DOHH2 (cell line): Measurements from ENCODE around the gene KLHDC4.
"Not testable (repeated sequence)": the region's sequence is repeated elsewhere in the genome, so short reads cannot be mapped to it uniquely, and the experiment has no call there.

ENCODE experiments used
- H3F3A ChIP-seq: fragments of 200-600 bp; sonication (generic), shearing (Covaris generic); 2 replicates; pipeline ENCODE4 v1.6.0; 2016; ENCODE audit warnings: antibody characterized with exemption, mild to moderate bottlenecking; ENCODE audit not compliant: control insufficient read depth, insufficient read depth
- H3K27ac ChIP-seq: fragments of 200-600 bp; sonication (generic); 2 replicates; pipeline ENCODE4 v1.5.1; 2014; ENCODE audit warnings: low read depth, mild to moderate bottlenecking, low read length, moderate library complexity
- H3K27me3 ChIP-seq: fragments of 200-600 bp; sonication (generic); 2 replicates; pipeline ENCODE4 v1.6.1; 2014; ENCODE audit warnings: mild to moderate bottlenecking, low read length, mixed read lengths; ENCODE audit not compliant: control insufficient read depth
- H3K36me3 ChIP-seq: fragments of 200-600 bp; sonication (generic); 2 replicates; pipeline ENCODE4 v1.6.1; 2014; ENCODE audit warnings: mild to moderate bottlenecking, low read length, moderate library complexity, mixed read lengths; ENCODE audit not compliant: control insufficient read depth
- H3K4me1 ChIP-seq: fragments of 200-600 bp; sonication (generic); 2 replicates; pipeline ENCODE4 v1.6.1; 2014; ENCODE audit warnings: mild to moderate bottlenecking, low read length, mixed read lengths; ENCODE audit not compliant: control insufficient read depth
- H3K4me2 ChIP-seq: fragments of 200-600 bp; sonication (generic); 2 replicates; pipeline ENCODE4 v1.6.0; 2014; ENCODE audit warnings: mild to moderate bottlenecking, low read length, moderate library complexity
- H3K4me3 ChIP-seq: fragments of 200-600 bp; sonication (generic); 2 replicates; pipeline ENCODE4 v1.5.1; 2014; ENCODE audit warnings: mild to moderate bottlenecking, low read length, mixed read lengths
- H3K79me2 ChIP-seq: fragments of 200-600 bp; sonication (generic); 2 replicates; pipeline ENCODE4 v1.6.1; 2014; ENCODE audit warnings: mild to moderate bottlenecking, low read length, mixed read lengths; ENCODE audit not compliant: control insufficient read depth
- H3K9me2 ChIP-seq: fragments of 200-600 bp; sonication (generic); replicated peaks from 2 replicates; pipeline ENCODE4 v1.6.1; 2014; ENCODE audit warnings: mild to moderate bottlenecking, low read length, mixed read lengths; ENCODE audit not compliant: control insufficient read depth
- H3K9me3 ChIP-seq: fragments of 200-600 bp; sonication (generic); 2 replicates; pipeline ENCODE4 v1.6.1; 2014; ENCODE audit warnings: antibody characterized with exemption, low read length, mixed read lengths; ENCODE audit not compliant: control insufficient read depth, insufficient read depth
- H4K20me1 ChIP-seq: fragments of 200-600 bp; sonication (generic); 2 replicates; pipeline ENCODE4 v1.6.0; 2014; ENCODE audit warnings: low read depth, mild to moderate bottlenecking, antibody characterized with exemption, low read length, moderate library complexity; ENCODE audit not compliant: control insufficient read depth, insufficient read depth
- EZH2phosphoT487 ChIP-seq: fragments of 200-600 bp; sonication (generic); IDR thresholded peaks from 2 replicates; pipeline ENCODE4 v1.6.1; 2017; ENCODE audit warnings: borderline replicate concordance, mild to moderate bottlenecking, antibody characterized with exemption, low read length, moderate library complexity, mixed read lengths
- TF ChIP-seq, protein P1 (sequence below): fragments of 200-600 bp; sonication (generic); IDR thresholded peaks from one replicate; pipeline ENCODE4 v1.5.1; 2014; ENCODE audit warnings: antibody characterized with exemption, mild to moderate bottlenecking, low read depth, low read length; ENCODE audit not compliant: poor library complexity, severe bottlenecking

The KLHDC4 gene

DNA sequence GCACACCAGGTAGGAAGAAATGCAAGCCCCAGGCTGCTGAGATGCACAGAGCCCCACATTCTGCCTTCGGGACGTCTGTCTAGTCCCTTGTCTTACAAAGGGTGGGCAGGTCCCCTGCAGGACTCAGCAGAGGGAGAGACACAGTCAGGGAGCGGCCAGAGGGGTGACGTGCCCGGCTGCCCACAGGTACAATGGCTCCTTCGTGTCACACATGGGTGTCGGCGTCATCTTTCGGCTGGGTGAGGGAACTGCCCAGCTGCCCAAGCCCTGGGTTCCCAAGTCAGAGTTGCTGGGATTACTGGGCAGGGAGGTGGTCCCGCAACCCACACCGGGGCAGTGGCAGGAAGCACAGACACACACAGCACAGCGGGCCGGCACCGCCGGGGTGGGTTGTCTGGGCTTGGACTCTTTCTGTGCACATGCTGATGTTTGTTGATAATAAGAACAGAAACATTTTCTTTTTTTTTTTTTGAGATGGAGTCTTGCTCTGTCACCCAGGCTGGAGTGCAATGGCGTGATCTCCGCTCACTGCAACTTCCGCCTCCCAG lies 82.9 kb downstream of the KLHDC4 start:
- Histone ChIP-seq H3K9me2 (no peaks in the 10 kb centered on the region), H3K9me3 (no peaks in the 10 kb centered on the region), H3K79me2 (no peaks in the 10 kb centered on the region), H3K4me2 (no peak overlapping the region), H4K20me1 (no peaks in the 10 kb centered on the region), H3K4me1 (peaks cover 9% of the 10 kb centered on the region), H3F3A (no peaks in the 10 kb centered on the region), H3K36me3 (no peaks in the 10 kb centered on the region), H3K4me3 (no peak overlapping the region), H3K27me3 (no peaks in the 10 kb centered on the region), H3K27ac (no peak overlapping the region)
- TF ChIP-seq, protein P1, sequence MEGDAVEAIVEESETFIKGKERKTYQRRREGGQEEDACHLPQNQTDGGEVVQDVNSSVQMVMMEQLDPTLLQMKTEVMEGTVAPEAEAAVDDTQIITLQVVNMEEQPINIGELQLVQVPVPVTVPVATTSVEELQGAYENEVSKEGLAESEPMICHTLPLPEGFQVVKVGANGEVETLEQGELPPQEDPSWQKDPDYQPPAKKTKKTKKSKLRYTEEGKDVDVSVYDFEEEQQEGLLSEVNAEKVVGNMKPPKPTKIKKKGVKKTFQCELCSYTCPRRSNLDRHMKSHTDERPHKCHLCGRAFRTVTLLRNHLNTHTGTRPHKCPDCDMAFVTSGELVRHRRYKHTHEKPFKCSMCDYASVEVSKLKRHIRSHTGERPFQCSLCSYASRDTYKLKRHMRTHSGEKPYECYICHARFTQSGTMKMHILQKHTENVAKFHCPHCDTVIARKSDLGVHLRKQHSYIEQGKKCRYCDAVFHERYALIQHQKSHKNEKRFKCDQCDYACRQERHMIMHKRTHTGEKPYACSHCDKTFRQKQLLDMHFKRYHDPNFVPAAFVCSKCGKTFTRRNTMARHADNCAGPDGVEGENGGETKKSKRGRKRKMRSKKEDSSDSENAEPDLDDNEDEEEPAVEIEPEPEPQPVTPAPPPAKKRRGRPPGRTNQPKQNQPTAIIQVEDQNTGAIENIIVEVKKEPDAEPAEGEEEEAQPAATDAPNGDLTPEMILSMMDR = no peak
- no peak for TF ChIP-seq EZH2phosphoT487

DNA sequence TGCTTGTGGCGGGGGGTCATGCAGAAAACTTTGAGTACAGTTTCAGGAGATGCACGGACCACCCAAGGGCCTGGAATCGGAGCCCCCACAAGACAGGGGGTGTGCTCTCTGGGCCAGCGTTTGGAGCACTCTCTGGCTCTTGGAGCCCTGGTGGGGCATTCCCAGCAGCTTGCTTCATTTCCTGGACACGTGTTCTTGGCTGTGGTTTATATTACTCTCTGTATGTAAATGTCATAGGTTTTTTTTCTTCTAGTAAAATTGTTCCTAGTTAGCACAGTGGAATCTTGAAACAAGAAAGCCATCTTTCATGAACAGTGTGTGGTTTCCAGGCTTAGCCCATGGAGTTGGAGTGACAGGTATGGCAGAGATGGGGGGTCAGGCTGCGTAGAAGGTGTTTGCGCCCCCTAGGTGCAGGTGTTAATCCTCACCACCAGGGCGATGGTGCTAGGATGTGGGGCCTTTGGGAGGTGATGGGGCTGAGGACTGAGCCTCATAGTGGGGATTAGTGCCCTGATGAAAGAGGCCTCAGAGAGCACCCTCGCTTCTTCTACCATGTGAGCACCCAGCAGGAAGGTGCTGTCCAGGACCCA lies 83.7 kb downstream of the KLHDC4 start:
- no peak overlapping the region for H3K4me2 ChIP-seq
- no peak overlapping the region for H3K27ac ChIP-seq

DNA sequence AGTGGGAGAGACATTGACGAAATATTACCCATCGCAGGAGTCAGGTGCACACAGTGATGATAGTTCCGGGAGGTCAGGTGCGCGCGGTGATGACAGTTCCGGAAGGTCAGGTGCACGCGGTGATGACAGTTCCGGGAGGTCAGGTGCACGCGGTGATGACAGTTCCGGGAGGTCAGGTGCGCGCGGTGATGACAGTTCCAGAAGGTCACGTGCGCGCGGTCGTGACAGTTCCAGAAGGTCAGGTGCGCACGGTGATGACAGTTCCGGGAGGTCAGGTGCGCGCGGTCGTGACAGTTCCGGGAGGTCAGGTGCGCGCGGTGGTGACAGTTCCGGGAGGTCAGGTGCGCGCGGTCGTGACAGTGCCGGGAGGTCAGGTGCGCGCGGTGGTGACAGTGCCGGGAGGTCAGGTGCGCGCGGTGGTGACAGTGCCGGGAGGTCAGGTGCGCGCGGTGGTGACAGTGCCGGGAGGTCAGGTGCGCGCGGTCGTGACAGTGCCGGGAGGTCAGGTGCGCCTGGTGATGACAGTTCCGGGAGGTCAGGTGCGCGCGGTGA lies 84.7 kb downstream of the KLHDC4 start:
- H3K9me3 ChIP-seq, H3K27ac ChIP-seq, H3K27me3 ChIP-seq, H3K9me2 ChIP-seq, H4K20me1 ChIP-seq, H3K4me1 ChIP-seq, H3K79me2 ChIP-seq, H3F3A ChIP-seq, H3K36me3 ChIP-seq, H3K4me3 ChIP-seq, H3K4me2 ChIP-seq: not testable (repeated sequence)

More for the DNA sequence above, 83.7 kb downstream of the KLHDC4 start:
- no peaks in the 10 kb centered on the region for H3F3A ChIP-seq
- TF ChIP-seq EZH2phosphoT487 = no peak
- TF ChIP-seq, protein P1 = peak; percentile 69
- H3K79me2 ChIP-seq = no peaks in the 10 kb centered on the region
- no peaks in the 10 kb centered on the region for H4K20me1 ChIP-seq
- H3K4me3 ChIP-seq = no peak overlapping the region
- H3K4me1 ChIP-seq = peaks cover 9% of the 10 kb centered on the region
- no peaks in the 10 kb centered on the region for H3K9me3 ChIP-seq
- no peaks in the 10 kb centered on the region for H3K9me2 ChIP-seq
- no peaks in the 10 kb centered on the region for H3K27me3 ChIP-seq
- H3K36me3 ChIP-seq = no peaks in the 10 kb centered on the region

DNA sequence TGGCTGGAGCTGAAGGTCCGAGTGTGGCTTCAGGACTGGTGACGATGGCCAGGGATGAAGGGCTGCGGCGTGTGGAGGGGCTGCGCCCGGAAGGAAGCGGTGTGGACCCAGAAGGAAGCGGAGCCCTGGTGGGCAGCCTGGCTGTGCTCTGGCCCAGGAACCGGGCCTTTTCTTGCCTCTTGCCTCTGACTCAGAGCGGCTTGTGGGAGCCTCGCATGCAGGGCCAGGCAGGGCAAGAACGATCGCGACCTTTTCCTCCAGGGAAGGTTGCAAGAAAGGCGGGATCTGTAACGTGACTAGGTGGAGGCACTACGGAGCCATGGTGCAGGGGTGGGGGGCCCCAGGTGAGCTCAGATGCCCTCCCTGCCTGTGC lies 85.5 kb downstream of the KLHDC4 start:
- no peaks in the 10 kb centered on the region for H3K9me3 ChIP-seq
- H3K4me3 ChIP-seq = no peak overlapping the region
- H3K27me3 ChIP-seq = no peaks in the 10 kb centered on the region
- H3K9me2 ChIP-seq = no peaks in the 10 kb centered on the region
- H3K27ac ChIP-seq = no peak overlapping the region
- no peaks in the 10 kb centered on the region for H3K79me2 ChIP-seq
- TF ChIP-seq, protein P1 = no peak
- no peaks in the 10 kb centered on the region for H3K36me3 ChIP-seq
- H4K20me1 ChIP-seq = no peaks in the 10 kb centered on the region
- H3K4me2 ChIP-seq = no peak overlapping the region
- peaks cover 11% of the 10 kb centered on the region for H3K4me1 ChIP-seq
- H3F3A ChIP-seq = no peaks in the 10 kb centered on the region
